ENCODE results near the gene COL11A2. TPM values are rescaled to one million over a fixed set of nuclear protein-coding genes. Genes with fewer than 3 reads are reported as not detected.
A peak's percentile ranks its signal among the peaks of the same experiment; 100 is the strongest.

COL11A2 gene
- total RNA-seq, 3 donors from 2014 or later: 0.32 to 1.0 (median 0.98) TPM

DNA sequence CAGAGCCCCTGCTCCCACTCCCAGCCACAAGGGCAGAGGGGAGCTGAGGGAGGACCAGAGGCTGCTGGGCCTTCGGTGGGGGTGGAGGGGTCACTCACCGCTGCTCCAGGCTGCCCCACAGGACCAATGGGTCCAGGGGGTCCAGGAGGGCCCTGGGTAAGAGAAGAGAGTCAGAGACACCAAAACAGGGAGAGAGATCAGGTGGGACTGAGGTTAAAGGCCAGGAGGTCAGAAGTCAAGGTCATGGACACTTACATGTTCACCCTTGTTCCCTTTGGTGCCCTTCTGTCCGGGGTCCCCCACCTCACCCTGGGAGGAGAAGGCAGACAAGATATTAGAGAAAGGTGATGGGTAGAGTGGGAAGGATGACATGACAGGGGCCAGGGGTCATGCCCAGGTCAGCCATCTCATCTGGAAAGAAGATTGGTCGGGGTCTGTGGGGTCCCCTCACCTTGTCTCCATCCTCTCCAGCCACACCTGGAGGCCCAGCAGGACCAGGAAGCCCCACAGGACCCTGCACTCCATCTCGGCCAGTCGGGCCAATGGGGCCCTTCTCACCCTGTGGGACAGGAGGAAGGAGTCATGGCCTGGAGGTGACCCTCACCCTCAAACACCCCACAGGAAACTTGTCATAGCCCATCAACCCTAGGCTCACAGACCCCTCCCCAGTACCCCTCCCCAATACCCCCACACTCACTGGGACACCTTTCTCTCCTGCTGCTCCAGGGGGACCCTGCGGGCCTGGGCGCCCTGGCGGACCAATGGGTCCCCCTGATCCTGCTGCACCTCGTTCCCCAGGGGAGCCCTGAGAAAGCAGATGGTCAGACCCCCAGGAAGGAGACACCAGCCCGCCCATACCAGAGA, 21.0 kb downstream of the COL11A2 start:
- DNase-seq (ENCODE audit: low spot score in 2 of 2): peak in 1 of 2 donors; percentile 47
- TF ChIP-seq, protein P1, sequence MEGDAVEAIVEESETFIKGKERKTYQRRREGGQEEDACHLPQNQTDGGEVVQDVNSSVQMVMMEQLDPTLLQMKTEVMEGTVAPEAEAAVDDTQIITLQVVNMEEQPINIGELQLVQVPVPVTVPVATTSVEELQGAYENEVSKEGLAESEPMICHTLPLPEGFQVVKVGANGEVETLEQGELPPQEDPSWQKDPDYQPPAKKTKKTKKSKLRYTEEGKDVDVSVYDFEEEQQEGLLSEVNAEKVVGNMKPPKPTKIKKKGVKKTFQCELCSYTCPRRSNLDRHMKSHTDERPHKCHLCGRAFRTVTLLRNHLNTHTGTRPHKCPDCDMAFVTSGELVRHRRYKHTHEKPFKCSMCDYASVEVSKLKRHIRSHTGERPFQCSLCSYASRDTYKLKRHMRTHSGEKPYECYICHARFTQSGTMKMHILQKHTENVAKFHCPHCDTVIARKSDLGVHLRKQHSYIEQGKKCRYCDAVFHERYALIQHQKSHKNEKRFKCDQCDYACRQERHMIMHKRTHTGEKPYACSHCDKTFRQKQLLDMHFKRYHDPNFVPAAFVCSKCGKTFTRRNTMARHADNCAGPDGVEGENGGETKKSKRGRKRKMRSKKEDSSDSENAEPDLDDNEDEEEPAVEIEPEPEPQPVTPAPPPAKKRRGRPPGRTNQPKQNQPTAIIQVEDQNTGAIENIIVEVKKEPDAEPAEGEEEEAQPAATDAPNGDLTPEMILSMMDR (IDR thresholded peaks at IDR 0.05): no peak
- TF ChIP-seq POLR2AphosphoS5 (IDR thresholded peaks at IDR 0.05): no peak
- no peak for TF ChIP-seq POLR2A (IDR thresholded peaks at IDR 0.05)
- H3K27me3 ChIP-seq: no peaks in the 10 kb centered on the region
- H3K27ac ChIP-seq: no peak overlapping the region
- H3K4me1 ChIP-seq: no peaks in the 10 kb centered on the region
- no peaks in the 10 kb centered on the region for H3K9me3 ChIP-seq
- intact Hi-C loops (cut with DNase I; ENCODE audit: low total_unique reads): no loop called here
- no peaks in the 10 kb centered on the region for H3K36me3 ChIP-seq
- H3K4me3 ChIP-seq: no peak overlapping the region

DNA sequence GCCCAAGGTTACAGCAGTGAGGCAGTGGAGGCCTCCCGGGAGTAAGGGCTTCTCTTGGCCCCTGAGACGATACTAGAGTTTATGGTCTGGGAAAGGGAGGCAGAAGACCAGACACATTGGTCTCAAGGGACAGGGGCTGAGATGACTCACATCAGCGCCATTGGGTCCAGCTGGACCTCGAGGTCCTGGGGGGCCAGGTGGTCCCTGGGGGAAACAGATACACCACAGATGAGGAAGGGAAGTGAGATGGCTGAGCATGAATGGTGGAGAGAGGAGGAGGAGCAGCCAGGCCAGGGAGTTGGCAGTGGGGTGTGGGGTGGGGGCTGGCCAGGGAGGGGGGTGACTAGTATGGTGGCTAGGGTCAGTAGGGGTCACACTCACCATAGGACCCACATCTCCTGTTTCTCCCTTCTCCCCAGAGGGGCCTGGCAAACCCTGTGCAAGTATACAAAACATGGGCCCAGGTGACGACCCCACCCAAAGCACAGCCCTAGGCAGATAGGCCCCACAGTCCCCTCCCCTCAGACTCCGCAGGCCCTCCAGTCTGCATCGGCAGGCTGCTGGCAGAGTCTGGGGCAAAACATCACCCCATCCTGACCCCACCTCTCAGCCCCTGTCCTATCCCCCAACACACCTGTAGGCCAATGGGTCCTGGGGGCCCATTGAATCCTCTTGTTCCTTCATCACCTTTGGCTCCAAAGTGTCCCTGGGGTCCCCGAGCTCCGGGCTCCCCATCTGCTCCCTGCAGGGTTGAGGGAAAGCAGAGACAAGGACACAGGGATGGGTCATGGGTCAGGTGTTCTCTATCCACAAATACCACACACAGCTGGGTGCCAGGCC, 21.9 kb downstream of the COL11A2 start:
- peak in 1 of 2 donors; percentile 40 for DNase-seq (ENCODE audit: low spot score in 2 of 2)
- H3K4me3 ChIP-seq: no peak overlapping the region
- H3K27ac ChIP-seq: no peak overlapping the region
- no peaks in the 10 kb centered on the region for H3K9me3 ChIP-seq
- TF ChIP-seq POLR2A (IDR thresholded peaks at IDR 0.05) (no peak), POLR2AphosphoS5 (IDR thresholded peaks at IDR 0.05) (no peak)
- TF ChIP-seq, protein P1 (IDR thresholded peaks at IDR 0.05): no peak
- no peaks in the 10 kb centered on the region for H3K27me3 ChIP-seq
- H3K4me1 ChIP-seq: no peaks in the 10 kb centered on the region
- intact Hi-C loops (cut with DNase I; ENCODE audit: low total_unique reads): no loop called here
- H3K36me3 ChIP-seq: no peaks in the 10 kb centered on the region

DNA sequence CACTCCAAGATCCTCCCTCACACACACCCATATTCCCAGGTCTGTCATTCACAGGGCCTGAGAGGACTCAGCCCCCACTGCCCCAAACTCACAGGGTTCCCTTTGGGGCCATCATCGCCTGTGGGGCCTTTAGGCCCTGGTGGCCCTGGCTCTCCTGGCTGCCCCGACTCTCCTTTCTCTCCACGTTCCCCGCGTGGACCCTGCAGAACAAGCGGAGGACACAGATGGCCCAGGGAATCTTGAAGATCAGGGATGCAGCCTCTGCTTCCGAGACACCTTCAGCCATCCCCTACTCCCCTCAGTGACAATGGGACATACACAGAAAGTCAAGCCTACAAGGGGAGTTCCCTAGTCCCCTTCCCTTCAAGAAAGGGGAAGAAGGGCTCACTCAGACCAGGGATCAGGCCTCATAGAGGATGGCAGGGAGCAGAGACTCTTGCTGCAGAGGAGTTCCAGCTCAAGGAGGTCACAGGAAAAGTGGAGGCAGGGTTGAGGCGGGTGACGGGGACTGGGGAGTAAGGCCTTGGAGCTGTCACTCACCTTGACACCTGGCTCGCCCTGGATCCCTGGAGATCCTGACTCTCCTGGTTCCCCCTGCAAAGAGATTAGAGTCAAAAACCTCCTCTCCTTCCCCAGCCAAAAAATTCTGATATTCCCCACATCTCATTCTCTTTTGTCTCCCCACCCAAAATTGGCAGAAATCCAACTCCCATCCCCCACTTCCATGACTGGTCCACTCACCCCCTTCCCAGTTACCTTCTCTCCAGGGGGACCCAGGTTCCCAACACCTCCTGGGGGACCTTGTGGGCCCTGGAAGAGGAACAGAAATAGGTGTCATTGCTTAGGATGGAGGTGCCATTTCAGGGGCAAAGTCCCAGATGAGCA, 22.7 kb downstream of the COL11A2 start:
- Histone ChIP-seq H3K4me1 (no peaks in the 10 kb centered on the region), H3K4me3 (no peak overlapping the region), H3K9me3 (no peaks in the 10 kb centered on the region), H3K27me3 (no peaks in the 10 kb centered on the region), H3K27ac (no peak overlapping the region), H3K36me3 (no peaks in the 10 kb centered on the region)
- intact Hi-C loops (cut with DNase I; ENCODE audit: low total_unique reads): no loop called here
- DNase-seq (ENCODE audit: low spot score in 2 of 2): peak in 1 of 2 donors; percentile 47
- TF ChIP-seq, protein P1 (IDR thresholded peaks at IDR 0.05): no peak
- no peak for TF ChIP-seq POLR2AphosphoS5 (IDR thresholded peaks at IDR 0.05)
- TF ChIP-seq POLR2A (IDR thresholded peaks at IDR 0.05): no peak

DNA sequence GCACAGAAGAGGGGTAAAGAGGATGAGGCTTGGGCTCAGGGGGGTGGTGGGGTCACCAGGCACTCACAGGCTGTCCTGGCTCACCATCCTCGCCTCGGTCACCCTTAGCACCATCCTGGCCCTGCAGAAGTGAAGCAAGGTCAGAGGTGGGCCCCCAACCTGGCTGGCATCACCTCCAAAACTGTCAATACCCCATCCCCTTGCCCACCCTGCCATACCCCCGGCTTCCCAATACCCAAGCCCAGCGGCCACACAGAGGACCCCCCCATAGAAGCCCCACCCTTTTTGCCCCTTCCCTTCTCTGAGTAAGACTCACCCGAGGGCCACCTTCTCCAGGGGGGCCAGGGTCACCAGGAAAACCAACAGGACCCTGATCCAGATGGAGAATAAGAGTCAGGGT, 23.6 kb downstream of the COL11A2 start:
- H3K4me3 ChIP-seq: no peak overlapping the region
- no peaks in the 10 kb centered on the region for H3K27me3 ChIP-seq
- DNase-seq (ENCODE audit: low spot score in 2 of 2): no peak
- H3K4me1 ChIP-seq: no peaks in the 10 kb centered on the region
- intact Hi-C loops (cut with DNase I; ENCODE audit: low total_unique reads): no loop called here
- TF ChIP-seq POLR2AphosphoS5 (IDR thresholded peaks at IDR 0.05) (no peak), POLR2A (IDR thresholded peaks at IDR 0.05) (no peak)
- TF ChIP-seq, protein P1 (IDR thresholded peaks at IDR 0.05): no peak
- H3K36me3 ChIP-seq: no peaks in the 10 kb centered on the region
- H3K9me3 ChIP-seq: no peaks in the 10 kb centered on the region
- H3K27ac ChIP-seq: no peak overlapping the region
